GM12892 (cell line): ENCODE results near the gene MTHFD1L.
A peak's percentile ranks its signal among the peaks of the same experiment; 100 is the strongest.

Source experiments
- DNase-seq: peaks from one replicate; pipeline ENCODE4 v3.0.0; 2011; ENCODE audit not compliant: insufficient read length
- FAIRE-seq: peaks from 2 replicates; lab custom pipeline; 2011; peaks lifted over from hg19 to GRCh38; lab: Jason Lieb, UNC
- POLR2A ChIP-seq: IDR thresholded peaks from 2 replicates; pipeline ENCODE4 v1.6.1; 2011; ENCODE audit warnings: low read depth, low read length, control low read depth
- POLR2AphosphoS5 ChIP-seq: IDR thresholded peaks from 2 replicates; pipeline ENCODE4 v1.6.1; 2011; ENCODE audit warnings: low read depth, low read length, control low read depth
- TAF1 ChIP-seq: IDR thresholded peaks from 2 replicates; pipeline ENCODE4 v1.6.1; 2011; ENCODE audit warnings: low read depth, mild to moderate bottlenecking, control low read depth, low read length, borderline replicate concordance

The MTHFD1L gene

GRCh38 chr6:150894191-150894744 lies 28.8 kb downstream of the MTHFD1L start:
- DNase-seq, result no peak
- no peak for FAIRE-seq
- TF ChIP-seq TAF1 (no peak), POLR2A (no peak), POLR2AphosphoS5 (no peak)

- DNase-seq, result no peak
- TF ChIP-seq TAF1, result no peak
- peak; percentile 54; the same call in 1 of the 2 replicates for TF ChIP-seq POLR2AphosphoS5
These were observed 29.5 kb downstream of the MTHFD1L start for GRCh38 chr6:150894935-150895552.

DNA sequence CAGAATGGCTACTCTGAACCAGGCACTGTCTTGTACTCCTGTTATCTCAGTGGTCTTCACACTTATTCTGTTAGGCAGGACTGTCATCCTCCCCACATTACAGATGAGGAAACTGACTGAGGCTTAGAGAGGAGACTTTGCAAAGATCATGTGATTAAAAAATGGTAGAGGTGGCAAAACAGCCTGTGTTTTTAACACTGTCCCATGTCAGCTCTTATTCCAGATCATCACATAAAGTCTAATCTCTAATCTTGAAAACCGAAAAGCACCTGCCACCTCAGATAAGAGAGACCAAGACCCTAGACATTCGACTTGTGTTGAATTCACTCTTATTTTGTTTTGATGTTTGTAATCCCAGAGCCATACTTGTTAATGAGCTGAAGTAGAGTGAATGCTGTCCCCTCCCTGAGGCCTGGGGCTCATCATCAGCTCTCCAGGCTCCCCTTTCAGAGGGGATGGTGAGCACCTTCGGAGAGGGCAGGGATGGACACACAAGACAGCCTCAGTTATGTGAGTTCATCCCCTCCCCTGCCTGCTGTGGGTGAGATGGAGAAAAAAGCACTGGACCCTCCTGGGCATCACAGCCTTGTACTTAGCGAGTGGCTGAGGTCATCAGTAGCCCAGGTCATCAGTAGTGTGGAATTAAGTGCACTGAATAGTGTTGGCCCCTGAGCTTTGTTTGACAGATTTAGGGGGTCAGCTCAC lies 30.6 kb downstream of the MTHFD1L start:
- no peak for TF ChIP-seq POLR2A
- no peak for TF ChIP-seq TAF1
- no peak for TF ChIP-seq POLR2AphosphoS5
- DNase-seq, result no peak
- no peak for FAIRE-seq

More at GRCh38 chr6:150894935-150895552, 29.5 kb downstream of the MTHFD1L start:
- peak; percentile 24 for FAIRE-seq

DNA sequence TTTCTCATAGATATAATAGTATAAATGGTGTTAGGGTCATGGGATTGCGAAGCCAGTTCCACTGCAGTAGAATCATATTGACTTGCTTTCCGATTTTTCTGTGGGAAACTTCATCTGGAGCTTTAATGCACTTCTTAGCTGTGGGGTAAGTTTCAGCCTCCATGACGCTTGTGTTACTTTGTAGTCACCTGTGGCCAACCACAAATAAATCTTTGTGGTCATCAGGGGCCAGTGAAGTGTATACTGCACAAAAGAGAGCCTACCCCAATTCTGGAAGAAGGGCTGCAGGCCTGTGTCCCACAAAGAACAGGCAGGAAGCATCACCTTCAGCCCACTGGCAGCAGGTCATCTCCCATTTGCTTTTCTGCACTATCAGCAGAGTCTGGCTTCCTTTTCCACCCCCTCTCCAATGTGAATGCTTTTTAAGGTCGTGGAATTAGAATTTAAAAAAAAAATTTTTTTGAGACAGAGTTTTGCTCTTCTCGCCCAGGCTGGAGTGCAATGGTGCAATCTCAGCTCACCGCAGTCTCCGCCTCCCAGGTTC lies 32.0 kb downstream of the MTHFD1L start:
- DNase-seq (no peak), FAIRE-seq (no peak)
- TF ChIP-seq TAF1, result no peak
- no peak for TF ChIP-seq POLR2AphosphoS5
- no peak for TF ChIP-seq POLR2A

GRCh38 chr6:150898399-150899170 lies 33.1 kb downstream of the MTHFD1L start:
- FAIRE-seq (no peak), DNase-seq (no peak)
- no peak for TF ChIP-seq TAF1

GRCh38 chr6:150899231-150899630 lies 33.7 kb downstream of the MTHFD1L start:
- no peak for DNase-seq
- TF ChIP-seq POLR2AphosphoS5, result no peak
- no peak for TF ChIP-seq TAF1
- TF ChIP-seq POLR2A, result no peak
- no peak for FAIRE-seq

GRCh38 chr6:150900049-150900448 lies 34.5 kb downstream of the MTHFD1L start:
- TF ChIP-seq TAF1 (no peak), POLR2A (no peak), POLR2AphosphoS5 (no peak)
- DNase-seq (no peak), FAIRE-seq (no peak)

DNA sequence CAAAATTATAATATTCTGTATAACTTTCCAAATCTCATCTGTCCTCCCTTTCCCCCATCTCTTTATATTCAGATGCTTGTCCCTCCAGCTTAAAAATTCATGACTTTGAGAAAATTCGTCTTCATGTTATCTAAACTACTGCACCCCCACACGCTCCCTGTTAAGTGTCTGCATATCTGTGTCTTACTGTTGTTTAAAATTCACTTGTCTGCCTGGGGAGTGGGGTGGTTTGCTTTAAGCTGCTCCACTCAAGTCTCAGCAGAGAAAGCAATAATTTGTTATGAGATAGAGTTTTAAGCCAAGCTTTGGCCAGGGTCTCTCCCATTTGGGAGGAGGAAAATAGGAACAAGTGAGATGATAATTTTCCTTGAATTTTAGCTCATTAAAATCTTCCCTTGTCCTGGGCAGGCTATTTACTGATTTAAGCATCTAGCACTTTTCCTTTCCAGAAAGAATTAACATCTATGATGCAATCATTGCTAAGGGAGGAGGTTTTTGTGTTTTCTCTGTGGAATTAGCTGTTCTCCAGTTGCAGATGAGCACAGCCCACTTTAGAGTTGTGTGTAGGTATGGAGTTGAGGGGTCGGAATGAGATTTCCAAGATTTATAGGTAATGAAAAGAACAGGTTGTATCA lies 36.8 kb downstream of the MTHFD1L start:
- FAIRE-seq (no peak), DNase-seq (no peak)
- no peak for TF ChIP-seq POLR2A

DNA sequence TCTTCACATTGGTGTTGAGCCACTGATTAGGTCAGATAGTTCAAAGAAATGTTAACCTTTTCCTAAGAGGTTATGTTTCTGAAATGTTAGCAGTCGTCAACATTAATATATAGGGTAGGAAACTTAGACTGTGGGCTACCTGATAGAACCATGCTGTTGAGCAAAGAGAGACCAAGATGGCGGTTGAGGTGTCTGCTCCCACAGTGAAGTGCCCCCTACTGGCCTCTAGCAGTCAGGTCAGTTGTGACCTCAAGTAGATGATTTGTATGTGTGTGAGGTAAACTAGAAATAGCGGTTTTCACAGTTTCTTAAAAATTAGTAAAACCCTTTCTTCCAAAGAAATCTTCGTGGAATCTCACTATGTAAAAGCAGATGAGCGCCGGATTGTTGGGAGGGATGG lies 40.3 kb downstream of the MTHFD1L start:
- FAIRE-seq (no peak), DNase-seq (no peak)
- TF ChIP-seq POLR2AphosphoS5, result no peak
- TF ChIP-seq POLR2A, result no peak
- no peak for TF ChIP-seq TAF1

- TF ChIP-seq TAF1 (no peak), POLR2A (no peak), POLR2AphosphoS5 (no peak)
- DNase-seq, result no peak
- no peak for FAIRE-seq
These were observed 41.3 kb downstream of the MTHFD1L start for GRCh38 chr6:150906641-150907326.

GRCh38 chr6:150907383-150907782 lies 41.9 kb downstream of the MTHFD1L start:
- TF ChIP-seq TAF1 (no peak), POLR2A (no peak), POLR2AphosphoS5 (no peak)
- DNase-seq (no peak), FAIRE-seq (no peak)
